Activated CD4-positive, alpha-beta memory T cell treated with anti-CD3 and anti-CD28 coated beads for 36 hours (primary cell): ENCODE data around the gene DPYSL4. TPM values are rescaled to one million over a fixed set of nuclear protein-coding genes. Genes with fewer than 3 reads are reported as not detected.

Experiments used
- total RNA-seq, 2 experiments: library from RNA; stranded (reverse); gene quantifications; one replicate each; pipeline ENCODE4 v1.2.3, GENCODE V29; 2021

The DPYSL4 gene
- total RNA-seq, 2 experiments from 2014 or later = 7.0 to 7.2 TPM

Other genes starting within 250 kb of the DPYSL4 start
- gene BNIP3, start 205.0 kb upstream of the DPYSL4 start, total RNA-seq = 10 to 100 TPM; 84.9 to 86.9 TPM
- gene JAKMIP3, start 121.0 kb upstream of the DPYSL4 start, total RNA-seq = under 1 TPM; 0.77 to 0.95 TPM
- gene STK32C, start 121.0 kb downstream of the DPYSL4 start, total RNA-seq = 10 to 100 TPM; 14.8 to 16.1 TPM
- gene LRRC27, start 145.2 kb downstream of the DPYSL4 start, total RNA-seq = 1 to 10 TPM; 2.5 to 2.8 TPM
- gene PWWP2B, start 210.3 kb downstream of the DPYSL4 start, total RNA-seq = 1 to 10 TPM; 3.0 to 3.1 TPM